ENCODE data around the gene THBS3. TPM values are rescaled to one million over a fixed set of nuclear protein-coding genes. Genes with fewer than 3 reads are reported as not detected.

Gene THBS3
- total and polyA plus RNA-seq, 2 of the 13 experiments (the other 11 are each of a cell fraction or from before 2014, with no cell fraction given), result 0.86 to 3.6 TPM

GRCh38 chr1:155208541-155209311 lies 1.0 kb upstream of the THBS3 start, which contains the start of gene MTX1 (continued):
- TF ChIP-seq, protein P1, sequence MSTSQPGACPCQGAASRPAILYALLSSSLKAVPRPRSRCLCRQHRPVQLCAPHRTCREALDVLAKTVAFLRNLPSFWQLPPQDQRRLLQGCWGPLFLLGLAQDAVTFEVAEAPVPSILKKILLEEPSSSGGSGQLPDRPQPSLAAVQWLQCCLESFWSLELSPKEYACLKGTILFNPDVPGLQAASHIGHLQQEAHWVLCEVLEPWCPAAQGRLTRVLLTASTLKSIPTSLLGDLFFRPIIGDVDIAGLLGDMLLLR (CRISPR knock-in tag; IDR thresholded peaks at IDR 0.05), result no peak
- peak; percentile 68; the same call in 1 of the 2 replicates for TF ChIP-seq THAP9 (CRISPR knock-in tag; IDR thresholded peaks at IDR 0.05; ENCODE audit: borderline replicate concordance)
- no peak for TF ChIP-seq CHD4 (IDR thresholded peaks at IDR 0.05; ENCODE audit: borderline replicate concordance, low read length)
- no peak for TF ChIP-seq ZNF629 (CRISPR knock-in tag; conservative IDR thresholded peaks at IDR 0.05)
- TF ChIP-seq, protein P2, sequence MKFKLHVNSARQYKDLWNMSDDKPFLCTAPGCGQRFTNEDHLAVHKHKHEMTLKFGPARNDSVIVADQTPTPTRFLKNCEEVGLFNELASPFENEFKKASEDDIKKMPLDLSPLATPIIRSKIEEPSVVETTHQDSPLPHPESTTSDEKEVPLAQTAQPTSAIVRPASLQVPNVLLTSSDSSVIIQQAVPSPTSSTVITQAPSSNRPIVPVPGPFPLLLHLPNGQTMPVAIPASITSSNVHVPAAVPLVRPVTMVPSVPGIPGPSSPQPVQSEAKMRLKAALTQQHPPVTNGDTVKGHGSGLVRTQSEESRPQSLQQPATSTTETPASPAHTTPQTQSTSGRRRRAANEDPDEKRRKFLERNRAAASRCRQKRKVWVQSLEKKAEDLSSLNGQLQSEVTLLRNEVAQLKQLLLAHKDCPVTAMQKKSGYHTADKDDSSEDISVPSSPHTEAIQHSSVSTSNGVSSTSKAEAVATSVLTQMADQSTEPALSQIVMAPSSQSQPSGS (CRISPR knock-in tag; IDR thresholded peaks at IDR 0.05), result no peak
- TF ChIP-seq, protein P3, sequence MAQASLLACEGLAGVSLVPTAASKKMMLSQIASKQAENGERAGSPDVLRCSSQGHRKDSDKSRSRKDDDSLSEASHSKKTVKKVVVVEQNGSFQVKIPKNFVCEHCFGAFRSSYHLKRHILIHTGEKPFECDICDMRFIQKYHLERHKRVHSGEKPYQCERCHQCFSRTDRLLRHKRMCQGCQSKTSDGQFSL (CRISPR knock-in tag; IDR thresholded peaks at IDR 0.05), result no peak
- TF ChIP-seq, protein P4, sequence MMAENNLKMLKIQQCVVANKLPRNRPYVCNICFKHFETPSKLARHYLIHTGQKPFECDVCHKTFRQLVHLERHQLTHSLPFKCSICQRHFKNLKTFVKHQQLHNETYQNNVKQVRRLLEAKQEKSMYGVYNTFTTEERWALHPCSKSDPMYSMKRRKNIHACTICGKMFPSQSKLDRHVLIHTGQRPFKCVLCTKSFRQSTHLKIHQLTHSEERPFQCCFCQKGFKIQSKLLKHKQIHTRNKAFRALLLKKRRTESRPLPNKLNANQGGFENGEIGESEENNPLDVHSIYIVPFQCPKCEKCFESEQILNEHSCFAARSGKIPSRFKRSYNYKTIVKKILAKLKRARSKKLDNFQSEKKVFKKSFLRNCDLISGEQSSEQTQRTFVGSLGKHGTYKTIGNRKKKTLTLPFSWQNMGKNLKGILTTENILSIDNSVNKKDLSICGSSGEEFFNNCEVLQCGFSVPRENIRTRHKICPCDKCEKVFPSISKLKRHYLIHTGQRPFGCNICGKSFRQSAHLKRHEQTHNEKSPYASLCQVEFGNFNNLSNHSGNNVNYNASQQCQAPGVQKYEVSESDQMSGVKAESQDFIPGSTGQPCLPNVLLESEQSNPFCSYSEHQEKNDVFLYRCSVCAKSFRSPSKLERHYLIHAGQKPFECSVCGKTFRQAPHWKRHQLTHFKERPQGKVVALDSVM (CRISPR knock-in tag; IDR thresholded peaks at IDR 0.05), result no peak
- peak; percentile 65; the same call in 1 of the 2 replicates for TF ChIP-seq PHF8 (CRISPR knock-in tag; IDR thresholded peaks at IDR 0.05)
- no peak for TF ChIP-seq ZNF136 (CRISPR knock-in tag; IDR thresholded peaks at IDR 0.05; ENCODE audit: low read depth)
- no peak for TF ChIP-seq ZUFSP (CRISPR knock-in tag; IDR thresholded peaks at IDR 0.05; ENCODE audit: borderline replicate concordance)
- TF ChIP-seq, protein P5, sequence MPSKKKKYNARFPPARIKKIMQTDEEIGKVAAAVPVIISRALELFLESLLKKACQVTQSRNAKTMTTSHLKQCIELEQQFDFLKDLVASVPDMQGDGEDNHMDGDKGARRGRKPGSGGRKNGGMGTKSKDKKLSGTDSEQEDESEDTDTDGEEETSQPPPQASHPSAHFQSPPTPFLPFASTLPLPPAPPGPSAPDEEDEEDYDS (CRISPR knock-in tag; IDR thresholded peaks at IDR 0.05), result no peak
- TF ChIP-seq DMTF1 (CRISPR knock-in tag; IDR thresholded peaks at IDR 0.05), result no peak
- peak; percentile 19 for TF ChIP-seq PRPF4 (IDR thresholded peaks at IDR 0.05; ENCODE audit: low read depth, low read length, poor library complexity, severe bottlenecking)
- TF ChIP-seq HDAC1 (CRISPR knock-in tag; IDR thresholded peaks at IDR 0.05), result peak; percentile 84
- no peak for TF ChIP-seq ARID2 (CRISPR knock-in tag; IDR thresholded peaks at IDR 0.05; ENCODE audit: borderline replicate concordance)
